WTC11 (cell line): ENCODE measurements around the gene DCLRE1C. TPM values are rescaled to one million over a fixed set of nuclear protein-coding genes. Genes with fewer than 3 reads are reported as not detected.
A peak's percentile ranks its signal among the peaks of the same experiment; 100 is the strongest.

ENCODE experiments used
- AR ChIP-seq: fragments of 250-450 bp; sonication (Bioruptor Pico); IDR thresholded peaks from 2 replicates; pipeline ENCODE4 v1.9.0; 2021; ENCODE audit warnings: mild to moderate bottlenecking
- ARID4B ChIP-seq: sonication (generic); formaldehyde crosslinking; IDR thresholded peaks from 2 replicates; pipeline ENCODE4 v1.8.0; 2023; ENCODE audit warnings: missing genetic modification reagents, mild to moderate bottlenecking, borderline replicate concordance
- CREM ChIP-seq: sonication (generic); formaldehyde crosslinking; IDR thresholded peaks from 2 replicates; pipeline ENCODE4 v1.8.1; 2022; ENCODE audit warnings: mild to moderate bottlenecking, missing genetic modification reagents, moderate library complexity
- E2F1 ChIP-seq: sonication (generic); formaldehyde crosslinking; IDR thresholded peaks from 2 replicates; pipeline ENCODE4 v1.8.0; 2022; ENCODE audit warnings: mild to moderate bottlenecking, missing genetic modification reagents
- GRHL2 ChIP-seq: fragments of 250-450 bp; sonication (Bioruptor Pico); IDR thresholded peaks from 2 replicates; pipeline ENCODE4 v1.8.0; 2022; ENCODE audit warnings: mild to moderate bottlenecking, moderate library complexity; ENCODE audit not compliant: insufficient replicate concordance, severe bottlenecking
- JAZF1 ChIP-seq: fragments of 250-450 bp; sonication (Bioruptor Pico); IDR thresholded peaks from 2 replicates; pipeline ENCODE4 v1.9.0; 2021; ENCODE audit warnings: moderate library complexity, mild to moderate bottlenecking, inconsistent platforms
- KAT7 ChIP-seq: sonication (generic); formaldehyde crosslinking; IDR thresholded peaks from 2 replicates; pipeline ENCODE4 v1.8.1; 2023; ENCODE audit warnings: missing genetic modification reagents, mild to moderate bottlenecking, borderline replicate concordance
- MLX ChIP-seq: sonication (generic); formaldehyde crosslinking; IDR thresholded peaks from 2 replicates; pipeline ENCODE4 v1.8.1; 2023; ENCODE audit warnings: mild to moderate bottlenecking, missing genetic modification reagents, moderate library complexity
- MXD4 ChIP-seq: fragments of 250-450 bp; sonication (Bioruptor Pico); IDR thresholded peaks from 2 replicates; pipeline ENCODE4 v1.8.0; 2021; ENCODE audit warnings: mild to moderate bottlenecking, moderate library complexity, borderline replicate concordance
- NFYB ChIP-seq: sonication (generic); formaldehyde crosslinking; conservative IDR thresholded peaks from 2 replicates; pipeline ENCODE4 v1.8.0; 2022; ENCODE audit warnings: low read depth, missing genetic modification reagents
- NR3C1 ChIP-seq: sonication (generic); formaldehyde crosslinking; conservative IDR thresholded peaks from 2 replicates; pipeline ENCODE4 v1.8.1; 2023; ENCODE audit warnings: low read depth, mild to moderate bottlenecking, missing genetic modification reagents
- RELA ChIP-seq: sonication (generic); formaldehyde crosslinking; IDR thresholded peaks from 2 replicates; pipeline ENCODE4 v1.8.1; 2022; ENCODE audit warnings: missing genetic modification reagents, mild to moderate bottlenecking, borderline replicate concordance
- SMAD3 ChIP-seq: sonication (generic); formaldehyde crosslinking; IDR thresholded peaks from 2 replicates; pipeline ENCODE4 v1.8.0; 2022; ENCODE audit warnings: missing genetic modification reagents, mild to moderate bottlenecking, borderline replicate concordance
- SMAD4 ChIP-seq: sonication (generic); formaldehyde crosslinking; IDR thresholded peaks from 2 replicates; pipeline ENCODE4 v1.8.0; 2022; ENCODE audit warnings: mild to moderate bottlenecking, missing genetic modification reagents
- SOX15 ChIP-seq: fragments of 250-450 bp; sonication (Bioruptor Pico); IDR thresholded peaks from 2 replicates; pipeline ENCODE4 v1.9.0; 2021; ENCODE audit warnings: mild to moderate bottlenecking
- TP53 ChIP-seq: sonication (generic); formaldehyde crosslinking; IDR thresholded peaks from 2 replicates; pipeline ENCODE4 v1.8.1; 2023; ENCODE audit warnings: mild to moderate bottlenecking, missing genetic modification reagents
- USF2 ChIP-seq: sonication (generic); formaldehyde crosslinking; IDR thresholded peaks from 2 replicates; pipeline ENCODE4 v1.8.1; 2023; ENCODE audit warnings: mild to moderate bottlenecking, missing genetic modification reagents, moderate library complexity
- ZNF263 ChIP-seq: sonication (generic); formaldehyde crosslinking; IDR thresholded peaks from 2 replicates; pipeline ENCODE4 v1.8.1; 2022; ENCODE audit warnings: low read depth, mild to moderate bottlenecking, moderate library complexity, missing genetic modification reagents
- ZNF396 ChIP-seq: fragments of 250-450 bp; sonication (Bioruptor Pico); IDR thresholded peaks from 2 replicates; pipeline ENCODE4 v1.8.0; 2021; ENCODE audit warnings: mild to moderate bottlenecking, moderate library complexity, borderline replicate concordance
- ZNF532 ChIP-seq: fragments of 250-450 bp; sonication (Bioruptor Pico); IDR thresholded peaks from 2 replicates; pipeline ENCODE4 v1.9.0; 2021; ENCODE audit warnings: mild to moderate bottlenecking, borderline replicate concordance
- total RNA-seq: library from RNA; stranded (reverse); gene quantifications from 3 replicates; pipeline ENCODE4 v1.2.3, GENCODE V29; 2021

Gene DCLRE1C
- total RNA-seq, 1 experiment from 2014 or later = 4.3 TPM

GRCh38 chr10:14954001-14954770 is at the start of gene DCLRE1C (continued):
- peak; percentile 98 for TF ChIP-seq ARID4B
- peak; percentile 78 for TF ChIP-seq TP53 (CRISPR knock-in tag)
- TF ChIP-seq MXD4 (CRISPR knock-in tag) = no peak
- TF ChIP-seq RELA (CRISPR knock-in tag) = peak; percentile 83
- TF ChIP-seq SOX15 (CRISPR knock-in tag) = no peak
- no peak for TF ChIP-seq MLX
- peak; percentile 78; the same call in 1 of the 2 replicates for TF ChIP-seq E2F1 (CRISPR knock-in tag)
- 0 out of 2 replicates have a peak, but pooled peaks have one; percentile 63 for TF ChIP-seq NR3C1
- peak; percentile 37 for TF ChIP-seq USF2 (CRISPR knock-in tag)
- TF ChIP-seq SMAD4 (CRISPR knock-in tag) = peak; percentile 71; the same call in 1 of the 2 replicates
- TF ChIP-seq GRHL2 (CRISPR knock-in tag) = no peak
- TF ChIP-seq CREM (CRISPR knock-in tag) = no peak; the same call in 1 of the 2 replicates
- peak; percentile 95 for TF ChIP-seq NFYB (CRISPR knock-in tag)
- 0 out of 2 replicates have a peak, but pooled peaks have one; percentile 62 for TF ChIP-seq ZNF263 (CRISPR knock-in tag)
- no peak for TF ChIP-seq ZNF532 (CRISPR knock-in tag)
- peak; percentile 75; the same call in 1 of the 2 replicates for TF ChIP-seq KAT7 (CRISPR knock-in tag)
- TF ChIP-seq SMAD3 (CRISPR knock-in tag) = 0 out of 2 replicates have a peak, but pooled peaks have one; percentile 86
- no peak for TF ChIP-seq ZNF396 (CRISPR knock-in tag)
- TF ChIP-seq AR (CRISPR knock-in tag) = no peak
- TF ChIP-seq JAZF1 (CRISPR knock-in tag) = no peak
